Adrenal gland (tissue), 12 donors: ENCODE measurements around the gene DBNL. TPM values are rescaled to one million over a fixed set of nuclear protein-coding genes. Genes with fewer than 3 reads are reported as not detected.

ENCODE experiments used
- DNase-seq, 7 donors: peaks; one replicate each; pipeline ENCODE4 v3.0.0-alpha.2; 2019 to 2020
- H3K27ac ChIP-seq, 5 donors: fragments of 200-600 bp; sonication (generic) in 4 of 5; 1 replicate in 3 of 5; 2 replicates in 2 of 5; pipeline versions ENCODE4 v1.5.1 to v1.8.0; 2016 to 2020; ENCODE audit warnings: mild to moderate bottlenecking in 1 of 5
- H3K27me3 ChIP-seq: fragments of 200-600 bp; 2 replicates; pipeline ENCODE4 v1.8.0; 2021
- H3K36me3 ChIP-seq, 2 donors: fragments of 200-600 bp; replicated peaks in 1 of 2; 1 replicate in 1 of 2; 2 replicates in 1 of 2; pipeline versions ENCODE4 v1.5.1 to v1.8.0; 2018 to 2022
- H3K4me1 ChIP-seq, 2 donors: fragments of 200-600 bp; replicated peaks in 1 of 2; 1 replicate in 1 of 2; 2 replicates in 1 of 2; pipeline versions ENCODE4 v1.5.1 to v1.8.0; 2018 to 2021
- H3K4me3 ChIP-seq, 4 donors: fragments of 200-600 bp; sonication (generic) in 3 of 4; one replicate each; pipeline ENCODE4 v1.5.1; 2016 to 2018
- H3K9me3 ChIP-seq, 3 donors: fragments of 200-600 bp; sonication (generic) in 1 of 3; replicated peaks in 1 of 3; 1 replicate in 2 of 3; 2 replicates in 1 of 3; pipeline versions ENCODE4 v1.5.1 to v1.8.0; 2016 to 2021
- POLR2A ChIP-seq, 2 donors: fragments of 450-650 bp; IDR thresholded peaks; one replicate each; pipeline ENCODE4 v1.6.1; 2017; ENCODE audit warnings: antibody characterized with exemption in 2 of 2, mild to moderate bottlenecking in 2 of 2, moderate library complexity in 1 of 2
- WGBS, 4 donors: extraction: QIAGEN DNeasy Blood & Tissue Kit in 2 of 4; methylation state at CpG; one replicate each; pipeline versions ENCODE4 v1.1.5 to v1.1.7; 2013 to 2017; 5-methylcytosine and 5-hydroxymethylcytosine counted together
- intact Hi-C, 2 donors: fragments of 100-400 bp; cut with DNase I; formaldehyde crosslinking; loops; one replicate each; pipeline versions ENCODE4 v1.14.1 to v1.15.0; 2022 to 2023
- polyA plus RNA-seq, 3 donors: library from polyadenylated mRNA; stranded (reverse); fragments of 200-250 nt in 2 of 3; fragments of 350-450 nt in 1 of 3; fragmentation: Illumina TruSeq in 1 of 3; extraction: RNeasy Lipid Tissue Mini Kit (QIAGEN cat#74804) in 1 of 3; gene quantifications; one replicate each; pipeline ENCODE4 v1.2.3, GENCODE V29; 2013 to 2014
- total RNA-seq, 9 donors: library from RNA; depleted of rRNA in 4 of 9; stranded (reverse); fragments of >200 nt in 4 of 9; fragments of 120-200 nt in 1 of 9; fragmentation: NEBNext Ultra II Directional in 1 of 9; extraction: Animal tissue kit (Norgen Biotek cat#: 25700) in 1 of 9; gene quantifications; one replicate each; pipeline versions ENCODE4 v1.1.0 to v1.2.4, GENCODE V29; 2013 to 2023
- TF ChIP-seq, protein P1 (sequence below), 6 experiments: fragments of 450-650 bp in 4 of 6; fragments of 200-600 bp in 2 of 6; sonication (generic) in 1 of 6; IDR thresholded peaks; 1 replicate in 5 of 6; 2 replicates in 1 of 6; pipeline versions ENCODE4 v1.5.1 to v1.8.0; 2016 to 2021; ENCODE audit warnings: antibody characterized with exemption in 6 of 6, mild to moderate bottlenecking in 2 of 6, moderate library complexity in 1 of 6
- donor health status: healthy with polysubstance abuse.
- donor health status: Bipolar disorder and iron deficiency.
- donor health status: DM: yes; HTN: yes; CAD: no.
- donor health status: DM: no; HTN: no; CAD: no.
- donor health status: DM: no; HTN: no; CAD: no.
- donor health status: DM: yes; HTN: yes; CAD: no.

DBNL gene
- total and polyA plus RNA-seq, 12 donors: 46.2 to 145 (median 77.7) TPM

DNA sequence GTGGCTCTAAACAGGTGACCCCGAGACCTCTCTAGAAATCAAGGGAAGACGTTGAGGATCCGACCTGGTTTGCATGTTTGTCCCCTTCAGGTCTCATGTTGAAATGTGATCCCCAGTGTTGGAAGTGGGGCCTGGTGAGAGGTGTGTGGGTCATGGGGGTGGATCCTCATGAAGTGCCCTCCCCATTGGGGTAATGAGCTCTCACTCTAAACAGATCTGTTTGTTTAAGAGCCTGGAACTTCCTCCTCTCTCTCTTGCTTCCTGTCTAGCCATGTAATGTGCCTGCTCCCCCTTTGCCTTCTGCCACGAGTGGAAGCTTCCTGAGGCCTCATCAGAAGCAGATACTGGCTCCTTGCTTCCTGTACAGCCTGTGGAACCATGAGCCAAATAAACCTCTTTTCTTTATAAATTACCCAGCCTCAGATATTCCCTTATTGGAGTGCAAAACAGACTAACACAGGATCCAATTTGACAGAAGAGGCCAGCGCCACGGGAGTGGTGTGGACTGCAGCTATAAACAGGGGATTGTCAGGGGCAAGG is 48.7 kb downstream of the DBNL start:
- TF ChIP-seq, protein P1, sequence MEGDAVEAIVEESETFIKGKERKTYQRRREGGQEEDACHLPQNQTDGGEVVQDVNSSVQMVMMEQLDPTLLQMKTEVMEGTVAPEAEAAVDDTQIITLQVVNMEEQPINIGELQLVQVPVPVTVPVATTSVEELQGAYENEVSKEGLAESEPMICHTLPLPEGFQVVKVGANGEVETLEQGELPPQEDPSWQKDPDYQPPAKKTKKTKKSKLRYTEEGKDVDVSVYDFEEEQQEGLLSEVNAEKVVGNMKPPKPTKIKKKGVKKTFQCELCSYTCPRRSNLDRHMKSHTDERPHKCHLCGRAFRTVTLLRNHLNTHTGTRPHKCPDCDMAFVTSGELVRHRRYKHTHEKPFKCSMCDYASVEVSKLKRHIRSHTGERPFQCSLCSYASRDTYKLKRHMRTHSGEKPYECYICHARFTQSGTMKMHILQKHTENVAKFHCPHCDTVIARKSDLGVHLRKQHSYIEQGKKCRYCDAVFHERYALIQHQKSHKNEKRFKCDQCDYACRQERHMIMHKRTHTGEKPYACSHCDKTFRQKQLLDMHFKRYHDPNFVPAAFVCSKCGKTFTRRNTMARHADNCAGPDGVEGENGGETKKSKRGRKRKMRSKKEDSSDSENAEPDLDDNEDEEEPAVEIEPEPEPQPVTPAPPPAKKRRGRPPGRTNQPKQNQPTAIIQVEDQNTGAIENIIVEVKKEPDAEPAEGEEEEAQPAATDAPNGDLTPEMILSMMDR (IDR thresholded peaks at IDR 0.05): no peak
- no peak for TF ChIP-seq POLR2A (IDR thresholded peaks at IDR 0.05)
- intact Hi-C loops: no loop called here
- no peaks in the 10 kb centered on the region for H3K27me3 ChIP-seq
- WGBS, 4 donors: 78 to 82% (median 79%) methylated on average over 4 to 6 of the region's 6 CpGs
- H3K27ac ChIP-seq: peak overlapping the region in 1 of 5 donors; percentile 27
- H3K9me3 ChIP-seq: no peaks in the 10 kb centered on the region
- no peak overlapping the region for H3K4me3 ChIP-seq
- no peaks in the 10 kb centered on the region for H3K36me3 ChIP-seq
- no peak for DNase-seq
- H3K4me1 ChIP-seq: no peaks in the 10 kb centered on the region

DNA sequence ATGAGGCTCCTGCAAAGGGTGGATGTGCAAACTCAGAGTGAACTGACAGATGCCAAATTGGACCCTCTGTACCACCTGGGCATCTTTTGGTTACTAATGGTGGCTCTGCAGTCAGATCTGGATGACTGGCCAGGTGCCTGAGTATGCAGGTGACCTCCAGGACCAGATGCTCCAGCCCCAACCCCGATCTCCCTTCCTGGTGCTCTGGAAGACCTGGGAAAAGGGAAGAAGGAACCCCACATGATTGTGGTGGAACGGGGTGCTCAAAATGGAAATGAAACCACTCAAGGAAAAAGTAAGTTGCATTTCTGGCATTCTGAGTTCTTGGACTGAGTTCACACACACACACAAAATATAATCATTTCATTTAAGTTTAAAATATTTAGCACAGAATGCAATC is 49.9 kb downstream of the DBNL start:
- intact Hi-C loops: no loop called here
- Histone ChIP-seq H3K4me1 (no peaks in the 10 kb centered on the region), H3K4me3 (no peak overlapping the region), H3K27ac (peak overlapping the region in 2 of 5 donors; percentile 7 to 26), H3K27me3 (no peaks in the 10 kb centered on the region), H3K36me3 (no peaks in the 10 kb centered on the region), H3K9me3 (no peaks in the 10 kb centered on the region)
- DNase-seq: no peak
- 47 to 69% (median 58%) methylated on average over 2 of the region's 2 CpGs for WGBS, 4 donors
- no peak for TF ChIP-seq POLR2A (IDR thresholded peaks at IDR 0.05)
- TF ChIP-seq, protein P1 (IDR thresholded peaks at IDR 0.05): no peak

DNA sequence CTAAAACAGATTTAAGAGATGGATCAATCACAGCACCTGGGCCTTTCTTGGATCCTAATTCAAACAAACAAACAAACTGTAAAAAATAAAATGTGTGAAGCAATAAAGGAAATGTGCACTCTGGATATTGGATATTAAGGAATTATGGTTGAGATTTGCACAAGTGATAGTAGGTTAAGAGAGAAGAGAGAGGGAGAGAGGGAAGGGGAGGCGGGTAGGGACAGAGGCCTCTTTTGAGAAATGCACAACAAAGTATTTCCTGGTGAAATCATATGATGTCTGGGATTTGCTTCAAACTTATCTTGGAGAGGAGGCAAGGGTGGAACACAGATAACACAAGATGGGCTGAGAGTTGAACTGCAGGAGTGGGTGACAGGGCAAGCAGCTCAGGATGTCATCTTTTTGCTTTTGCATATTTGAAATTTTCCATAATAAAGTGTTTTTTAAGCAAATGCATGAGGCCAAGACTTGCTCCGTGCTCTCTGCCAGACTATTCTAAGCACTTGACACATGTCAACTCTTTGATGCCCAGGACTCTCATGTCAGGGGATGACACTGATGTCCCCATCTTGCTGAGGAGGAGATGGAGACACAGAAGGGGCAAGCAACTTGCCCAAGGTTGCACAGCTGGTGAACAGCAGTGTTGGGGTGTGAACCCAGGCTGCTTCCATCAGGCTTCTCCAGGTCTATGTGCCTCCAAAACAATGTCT is 50.5 kb downstream of the DBNL start:
- intact Hi-C loops: no loop called here
- Histone ChIP-seq H3K9me3 (no peaks in the 10 kb centered on the region), H3K27ac (peak overlapping the region in 3 of 5 donors; percentile 30 to 61 (median 58)), H3K4me1 (no peaks in the 10 kb centered on the region), H3K4me3 (no peak overlapping the region), H3K36me3 (no peaks in the 10 kb centered on the region), H3K27me3 (no peaks in the 10 kb centered on the region)
- TF ChIP-seq, protein P1 (IDR thresholded peaks at IDR 0.05): no peak
- no peak for TF ChIP-seq POLR2A (IDR thresholded peaks at IDR 0.05)
- DNase-seq: no peak
- WGBS, 4 donors: 57 to 78% (median 76%) methylated on average over 2 of the region's 2 CpGs

DNA sequence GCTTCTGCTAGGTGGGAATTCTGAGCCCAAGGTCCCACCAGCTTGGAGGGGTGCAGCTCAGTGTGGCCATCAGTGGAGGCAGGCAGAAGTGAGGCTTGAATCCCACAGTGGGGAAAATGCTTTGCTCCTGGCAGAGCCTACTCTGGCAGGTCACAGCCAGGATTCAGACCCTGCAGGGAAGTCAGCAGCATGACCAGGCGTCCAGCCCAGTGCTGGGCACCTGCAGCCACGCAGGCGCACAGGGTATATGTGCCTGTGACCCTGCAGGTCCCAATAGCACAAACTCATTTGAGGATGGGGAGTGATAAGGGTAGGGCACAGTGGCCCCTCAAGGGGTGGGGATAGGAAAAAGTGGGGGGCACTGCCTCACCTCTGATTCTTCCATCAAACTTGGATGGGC is 51.3 kb downstream of the DBNL start:
- Histone ChIP-seq H3K36me3 (no peaks in the 10 kb centered on the region), H3K4me3 (no peak overlapping the region), H3K4me1 (no peaks in the 10 kb centered on the region), H3K27ac (peak overlapping the region in 2 of 5 donors; percentile 58 to 61), H3K9me3 (no peaks in the 10 kb centered on the region), H3K27me3 (no peaks in the 10 kb centered on the region)
- WGBS, 4 donors: 87 to 98% (median 90%) methylated on average over 3 of the region's 3 CpGs
- intact Hi-C loops: no loop called here
- no peak for DNase-seq
- TF ChIP-seq, protein P1 (IDR thresholded peaks at IDR 0.05): no peak
- TF ChIP-seq POLR2A (IDR thresholded peaks at IDR 0.05): no peak
